ENCODE data around the gene ALPL.
"Not testable (repeated sequence)": the region's sequence is repeated elsewhere in the genome, so short reads cannot be mapped to it uniquely, and the experiment has no call there.

ALPL gene

DNA sequence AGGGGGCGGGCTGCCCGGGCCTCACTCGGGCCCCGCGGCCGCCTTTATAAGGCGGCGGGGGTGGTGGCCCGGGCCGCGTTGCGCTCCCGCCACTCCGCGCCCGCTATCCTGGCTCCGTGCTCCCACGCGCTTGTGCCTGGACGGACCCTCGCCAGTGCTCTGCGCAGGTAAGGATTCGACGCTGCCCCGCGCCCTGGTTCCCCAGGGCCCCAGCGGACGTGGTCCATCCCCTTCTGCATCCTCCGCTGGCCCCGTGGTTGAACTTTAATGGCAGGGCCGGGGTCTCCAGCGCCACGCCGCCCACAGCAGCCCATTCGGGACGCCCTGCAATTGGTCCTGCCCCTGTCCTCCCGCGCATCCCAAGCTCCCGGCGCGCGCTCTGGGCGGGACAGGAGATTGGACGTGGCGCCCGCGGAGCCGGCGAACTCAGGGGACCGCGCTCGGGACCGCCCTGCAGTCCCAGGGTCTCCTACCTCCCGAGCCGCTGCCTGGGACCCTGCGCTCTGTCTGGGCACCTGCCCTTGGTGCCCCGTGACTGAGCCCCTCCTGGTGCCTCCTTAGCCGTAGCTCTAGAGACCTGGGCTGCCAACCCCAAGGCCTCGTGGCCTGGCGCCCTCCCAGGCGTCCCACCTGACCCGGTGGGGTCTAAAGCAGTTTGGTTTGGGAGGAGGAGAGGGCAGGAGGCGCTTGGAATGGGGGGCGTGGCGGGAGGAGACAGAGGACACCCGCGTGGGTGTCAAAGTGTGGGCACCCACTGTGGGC lies at the start of gene ALPL:
TSS of gene ALPL (plus strand) at position 73 of the 762 bp plus-strand sequence. CDS start 44,659 bp downstream, outside the sequence.
- TF ChIP-seq, protein P1, sequence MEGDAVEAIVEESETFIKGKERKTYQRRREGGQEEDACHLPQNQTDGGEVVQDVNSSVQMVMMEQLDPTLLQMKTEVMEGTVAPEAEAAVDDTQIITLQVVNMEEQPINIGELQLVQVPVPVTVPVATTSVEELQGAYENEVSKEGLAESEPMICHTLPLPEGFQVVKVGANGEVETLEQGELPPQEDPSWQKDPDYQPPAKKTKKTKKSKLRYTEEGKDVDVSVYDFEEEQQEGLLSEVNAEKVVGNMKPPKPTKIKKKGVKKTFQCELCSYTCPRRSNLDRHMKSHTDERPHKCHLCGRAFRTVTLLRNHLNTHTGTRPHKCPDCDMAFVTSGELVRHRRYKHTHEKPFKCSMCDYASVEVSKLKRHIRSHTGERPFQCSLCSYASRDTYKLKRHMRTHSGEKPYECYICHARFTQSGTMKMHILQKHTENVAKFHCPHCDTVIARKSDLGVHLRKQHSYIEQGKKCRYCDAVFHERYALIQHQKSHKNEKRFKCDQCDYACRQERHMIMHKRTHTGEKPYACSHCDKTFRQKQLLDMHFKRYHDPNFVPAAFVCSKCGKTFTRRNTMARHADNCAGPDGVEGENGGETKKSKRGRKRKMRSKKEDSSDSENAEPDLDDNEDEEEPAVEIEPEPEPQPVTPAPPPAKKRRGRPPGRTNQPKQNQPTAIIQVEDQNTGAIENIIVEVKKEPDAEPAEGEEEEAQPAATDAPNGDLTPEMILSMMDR (IDR thresholded peaks at IDR 0.05; ENCODE audit: control extremely low read depth, extremely low read depth, low read depth, missing control alignments) = no peak
- CTCF ChIA-PET = interaction anchor here (1.2 to 3.7 kb wide), 3 partner anchors 9 to 25 kb away, joined by 6 to 23 read pairs (median 6); no protein-coding TSS in a partner anchor
- POLR2A ChIA-PET = no interaction called here
- no peak for DNase-seq (ENCODE audit: extremely low spot score)

DNA sequence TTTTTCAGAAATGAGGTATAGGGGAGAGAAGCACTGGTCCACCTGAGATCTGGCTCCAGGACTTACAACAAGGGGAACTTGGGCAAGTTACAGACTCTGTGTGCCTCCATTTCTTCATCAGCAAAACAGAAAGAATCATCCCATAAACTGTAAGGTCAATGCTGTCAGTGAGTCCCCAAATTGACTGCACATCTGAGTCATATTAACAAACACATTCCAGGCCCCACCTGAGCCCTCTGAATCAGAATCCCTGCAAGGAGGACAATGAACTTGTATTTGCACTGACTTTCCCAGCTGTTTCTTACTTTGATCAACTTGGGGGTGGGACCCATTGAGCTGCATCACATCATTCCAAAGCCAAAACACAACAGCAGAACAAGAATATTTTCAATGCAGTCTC lies 44.1 kb upstream of the ALPL start:
- POLR2A ChIA-PET; DNase-seq (ENCODE audit: extremely low spot score); CTCF ChIA-PET: not testable (repeated sequence)

DNA sequence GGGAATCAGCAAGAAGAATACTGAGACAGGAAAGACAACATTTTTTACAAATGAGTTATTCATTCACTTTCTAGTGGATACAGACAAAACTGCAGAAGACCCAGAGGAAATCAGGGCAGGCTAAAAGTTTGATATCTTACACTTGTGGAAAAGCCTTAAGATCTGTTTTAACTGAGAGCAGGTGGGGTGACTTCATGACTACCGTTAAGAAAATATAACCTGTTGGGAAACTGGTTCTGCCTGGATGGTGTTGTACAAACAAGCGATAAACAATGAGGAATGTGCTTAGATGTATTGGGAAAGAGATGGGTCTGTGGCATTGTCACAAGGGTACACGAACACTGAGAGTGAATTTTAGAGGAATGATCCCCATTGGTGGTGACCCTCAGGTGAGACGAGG lies 41.3 kb upstream of the ALPL start:
- CTCF ChIA-PET; DNase-seq (ENCODE audit: extremely low spot score); POLR2A ChIA-PET: not testable (repeated sequence)

DNA sequence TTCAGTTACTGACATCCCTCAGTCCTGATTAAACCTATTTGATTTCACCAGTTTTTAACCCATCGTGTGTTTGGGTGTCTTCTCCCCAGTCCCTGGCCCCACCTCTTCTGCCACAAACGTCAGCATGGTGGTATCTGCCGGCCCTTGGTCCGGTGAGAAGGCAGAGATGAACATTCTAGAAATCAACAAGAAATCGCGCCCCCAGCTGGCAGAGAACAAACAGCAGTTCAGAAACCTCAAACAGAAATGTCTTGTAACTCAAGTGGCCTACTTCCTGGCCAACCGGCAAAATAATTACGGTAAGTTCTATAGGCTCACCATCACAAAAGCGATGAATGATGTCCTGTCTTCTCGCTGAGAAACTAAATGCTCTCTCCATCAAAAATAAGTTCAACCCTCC lies 40.6 kb upstream of the ALPL start:
- TF ChIP-seq, protein P1 (IDR thresholded peaks at IDR 0.05; ENCODE audit: control extremely low read depth, extremely low read depth, low read depth, missing control alignments) = peak; percentile 26
- ChIA-PET POLR2A (no interaction called here), CTCF (no interaction called here)
- no peak for DNase-seq (ENCODE audit: extremely low spot score)

DNA sequence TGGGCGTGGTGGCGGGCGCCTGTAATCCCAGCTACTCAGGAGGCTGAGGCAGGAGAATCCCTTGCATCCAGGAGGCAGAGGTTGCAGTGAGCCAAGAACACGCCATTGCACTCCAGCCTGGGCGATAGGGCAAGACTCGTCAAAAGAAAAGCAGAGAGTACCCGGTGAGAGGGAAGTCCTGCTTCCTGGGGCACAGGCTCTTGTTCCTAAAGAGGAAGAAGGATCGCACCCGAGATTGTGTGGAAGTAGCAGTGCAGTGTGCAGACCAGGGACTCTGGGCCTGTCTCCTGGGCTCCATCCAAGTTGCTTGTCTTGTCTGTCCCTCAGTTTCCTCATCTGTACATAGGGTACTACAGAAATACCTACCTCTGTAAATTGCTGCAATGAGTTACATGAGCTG lies 39.6 kb upstream of the ALPL start:
- POLR2A ChIA-PET = no interaction called here
- CTCF ChIA-PET = interaction anchor here (1.1 to 1.2 kb wide), 2 partner anchors 100 to 238 kb away, joined by 3 read pairs; no protein-coding TSS in a partner anchor
- TF ChIP-seq, protein P1 (IDR thresholded peaks at IDR 0.05; ENCODE audit: control extremely low read depth, extremely low read depth, low read depth, missing control alignments) = no peak
- no peak for DNase-seq (ENCODE audit: extremely low spot score)

DNA sequence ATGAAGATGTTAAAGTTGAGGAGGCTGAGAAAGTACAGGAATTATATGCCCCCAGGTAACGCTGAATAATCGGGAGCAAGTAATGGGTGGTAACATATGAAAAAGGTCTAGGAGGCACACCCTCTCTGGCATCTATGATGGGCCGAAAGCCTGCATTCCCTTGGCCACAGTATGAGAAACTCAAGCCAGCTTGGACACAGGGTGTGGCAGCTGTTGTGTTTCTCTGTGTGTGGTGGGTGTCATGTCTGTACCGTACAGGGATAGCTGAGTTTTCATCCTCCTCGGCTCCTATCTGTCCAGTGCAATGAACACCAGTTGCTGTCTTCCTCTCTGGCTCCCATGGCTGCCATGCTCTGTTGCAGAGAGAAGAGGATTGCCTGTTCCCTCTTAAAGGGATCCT lies 36.4 kb upstream of the ALPL start:
- DNase-seq (ENCODE audit: extremely low spot score) = no peak
- ChIA-PET CTCF (no interaction called here), POLR2A (no interaction called here)
- TF ChIP-seq, protein P1 (IDR thresholded peaks at IDR 0.05; ENCODE audit: control extremely low read depth, extremely low read depth, low read depth, missing control alignments) = no peak

GRCh38 chr1:21478356-21478755 lies 30.9 kb upstream of the ALPL start:
- ChIA-PET POLR2A (no interaction called here), CTCF (interaction anchor here (1.7 kb wide), 1 partner anchor 246 kb away, joined by 4 read pairs; no protein-coding TSS in a partner anchor)
- no peak for DNase-seq (ENCODE audit: extremely low spot score)
- TF ChIP-seq, protein P1 (IDR thresholded peaks at IDR 0.05; ENCODE audit: control extremely low read depth, extremely low read depth, low read depth, missing control alignments) = no peak

DNA sequence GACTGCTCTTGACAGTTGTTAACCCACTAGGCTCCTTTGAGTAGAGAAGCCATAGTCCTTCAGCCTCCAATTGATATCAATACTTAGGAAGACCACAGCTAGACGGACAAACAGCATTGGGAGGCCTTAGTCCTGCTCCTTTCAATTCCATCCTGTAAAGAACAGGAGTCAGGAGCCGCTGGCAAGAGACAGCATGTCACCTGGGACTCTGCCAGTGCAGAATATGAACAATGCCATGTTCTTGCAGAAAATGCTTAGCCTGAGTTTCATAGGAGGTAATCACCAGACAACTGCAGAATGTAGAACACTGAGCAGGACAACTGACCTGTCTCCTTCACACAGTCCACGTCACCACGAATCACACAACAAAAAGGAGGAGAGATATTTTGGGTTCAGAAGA lies 25.3 kb upstream of the ALPL start:
- CTCF ChIA-PET; DNase-seq (ENCODE audit: extremely low spot score); POLR2A ChIA-PET: not testable (repeated sequence)

Data from GM10248 (cell line).